ENCODE data around the gene MANBA.

DNA sequence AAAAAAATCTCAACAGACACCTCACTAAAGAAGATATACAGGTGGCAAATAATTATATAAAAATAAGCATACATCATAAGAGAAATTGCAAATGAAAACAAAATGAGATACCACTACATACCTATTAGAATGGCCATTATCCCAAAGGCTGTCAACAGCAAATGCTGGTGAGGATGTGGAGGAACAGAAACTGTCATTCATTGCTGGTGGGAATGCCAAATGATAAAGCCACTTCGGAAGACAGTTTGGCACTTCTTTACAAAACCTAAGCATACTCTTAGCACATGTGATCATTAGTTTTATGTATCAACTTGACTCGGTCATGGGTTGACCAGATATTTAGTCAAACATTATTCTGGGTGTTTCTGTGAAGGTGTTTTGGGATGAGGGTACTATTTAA is 13.5 kb upstream of the MANBA start:
- TF ChIP-seq, protein P1, sequence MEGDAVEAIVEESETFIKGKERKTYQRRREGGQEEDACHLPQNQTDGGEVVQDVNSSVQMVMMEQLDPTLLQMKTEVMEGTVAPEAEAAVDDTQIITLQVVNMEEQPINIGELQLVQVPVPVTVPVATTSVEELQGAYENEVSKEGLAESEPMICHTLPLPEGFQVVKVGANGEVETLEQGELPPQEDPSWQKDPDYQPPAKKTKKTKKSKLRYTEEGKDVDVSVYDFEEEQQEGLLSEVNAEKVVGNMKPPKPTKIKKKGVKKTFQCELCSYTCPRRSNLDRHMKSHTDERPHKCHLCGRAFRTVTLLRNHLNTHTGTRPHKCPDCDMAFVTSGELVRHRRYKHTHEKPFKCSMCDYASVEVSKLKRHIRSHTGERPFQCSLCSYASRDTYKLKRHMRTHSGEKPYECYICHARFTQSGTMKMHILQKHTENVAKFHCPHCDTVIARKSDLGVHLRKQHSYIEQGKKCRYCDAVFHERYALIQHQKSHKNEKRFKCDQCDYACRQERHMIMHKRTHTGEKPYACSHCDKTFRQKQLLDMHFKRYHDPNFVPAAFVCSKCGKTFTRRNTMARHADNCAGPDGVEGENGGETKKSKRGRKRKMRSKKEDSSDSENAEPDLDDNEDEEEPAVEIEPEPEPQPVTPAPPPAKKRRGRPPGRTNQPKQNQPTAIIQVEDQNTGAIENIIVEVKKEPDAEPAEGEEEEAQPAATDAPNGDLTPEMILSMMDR (IDR thresholded peaks at IDR 0.05) = no peak
- no peak for TF ChIP-seq ZFX (IDR thresholded peaks at IDR 0.05; ENCODE audit: borderline replicate concordance)

Data from 22Rv1 (cell line).